SK-N-DZ (cell line): ENCODE results near the gene CTTN. TPM values are rescaled to one million over a fixed set of nuclear protein-coding genes. Genes with fewer than 3 reads are reported as not detected.
A peak's percentile ranks its signal among the peaks of the same experiment; 100 is the strongest.

ENCODE experiments used
- DNase-seq: peaks from one replicate; pipeline ENCODE4 v3.0.0-alpha.2; 2015; ENCODE audit warnings: low spot score
- polyA plus RNA-seq, 2 experiments: library from polyadenylated mRNA; depleted of rRNA; stranded (reverse); fragments of >200 nt; gene quantifications; 2 replicates each; pipeline ENCODE4 v1.2.3, GENCODE V29; 2014

CTTN gene
- 116 and 118 TPM in 2 replicates for polyA plus RNA-seq (2014; cell fraction: cytosol; rRNA removed)
- 496 and 557 TPM in 2 replicates for polyA plus RNA-seq (2014; cell fraction: nucleus; rRNA removed)

- peak; percentile 93 for DNase-seq
Measured at GRCh38 chr11:70397983-70398833, at the start of gene CTTN. Gene CTTN (plus strand): TSS chr11:70398529. CDS start chr11:70407298, 8,769 bp downstream.

- DNase-seq = no peak
Measured at GRCh38 chr11:70348608-70349007, 49.7 kb upstream of the CTTN start.

DNA sequence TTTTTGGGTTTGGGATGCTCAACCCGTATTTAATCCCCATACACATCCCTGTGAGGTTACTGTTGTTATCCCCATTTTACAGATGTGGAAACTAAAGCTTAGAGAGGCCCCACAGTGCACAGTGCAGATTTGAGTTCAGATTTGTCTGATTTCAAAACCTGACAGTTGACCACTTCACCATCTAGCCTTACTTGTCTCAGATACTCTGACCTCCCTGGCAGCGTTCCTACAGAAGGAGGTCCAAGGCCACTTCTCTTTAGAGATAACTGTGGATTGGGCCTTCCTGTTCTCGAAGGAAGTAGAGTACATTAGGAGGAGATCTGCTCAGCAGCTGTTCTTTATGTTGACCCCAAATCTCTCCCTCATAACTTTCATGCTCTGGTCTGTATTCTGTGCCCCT lies 46.7 kb upstream of the CTTN start:
- DNase-seq = no peak

GRCh38 chr11:70352100-70352499 lies 46.2 kb upstream of the CTTN start:
- no peak for DNase-seq

- no peak for DNase-seq
Measured at GRCh38 chr11:70352601-70353000, 45.7 kb upstream of the CTTN start.

DNA sequence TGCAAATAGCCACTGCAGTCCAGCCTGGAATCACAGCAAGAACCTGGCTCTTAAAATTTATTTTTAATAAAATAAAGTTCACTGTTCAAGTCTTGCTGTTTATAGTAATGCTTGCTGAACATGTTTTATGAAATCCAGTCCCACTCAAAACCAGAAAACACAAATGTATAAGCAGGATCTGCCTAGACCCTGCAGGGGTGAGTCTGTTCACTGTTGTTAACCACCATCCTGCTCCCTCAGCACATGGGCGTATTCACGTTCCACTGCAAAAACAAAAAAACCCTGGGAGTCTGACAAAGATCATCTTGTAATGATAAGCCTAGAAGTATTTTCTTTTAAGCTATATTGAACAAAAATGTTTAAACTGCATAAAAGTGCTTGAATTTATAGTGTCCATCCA lies 45.0 kb upstream of the CTTN start:
- no peak for DNase-seq

GRCh38 chr11:70353900-70354568 lies 44.3 kb upstream of the CTTN start:
- DNase-seq = no peak

DNA sequence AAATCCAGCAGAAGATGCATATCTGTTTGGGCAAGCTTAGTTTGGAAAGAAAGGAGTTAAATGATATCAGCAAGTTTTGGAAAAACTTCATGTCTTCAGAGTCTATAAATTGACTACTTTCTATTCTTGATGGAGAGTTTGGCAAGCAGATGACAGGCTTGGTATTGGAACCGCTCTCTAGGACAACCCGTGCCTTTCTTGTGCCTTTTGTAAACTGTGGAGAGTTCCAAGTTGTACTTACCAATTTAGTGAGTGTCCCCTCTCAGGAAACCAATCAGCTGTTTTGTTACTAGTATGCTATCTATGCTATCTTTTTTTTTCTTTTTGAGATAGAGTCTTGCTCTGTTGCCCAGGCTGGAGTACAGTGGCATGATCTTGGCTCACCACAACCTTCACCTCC lies 43.7 kb upstream of the CTTN start:
- DNase-seq = no peak

- no peak for DNase-seq
Measured at GRCh38 chr11:70358753-70359152, 39.6 kb upstream of the CTTN start.

DNA sequence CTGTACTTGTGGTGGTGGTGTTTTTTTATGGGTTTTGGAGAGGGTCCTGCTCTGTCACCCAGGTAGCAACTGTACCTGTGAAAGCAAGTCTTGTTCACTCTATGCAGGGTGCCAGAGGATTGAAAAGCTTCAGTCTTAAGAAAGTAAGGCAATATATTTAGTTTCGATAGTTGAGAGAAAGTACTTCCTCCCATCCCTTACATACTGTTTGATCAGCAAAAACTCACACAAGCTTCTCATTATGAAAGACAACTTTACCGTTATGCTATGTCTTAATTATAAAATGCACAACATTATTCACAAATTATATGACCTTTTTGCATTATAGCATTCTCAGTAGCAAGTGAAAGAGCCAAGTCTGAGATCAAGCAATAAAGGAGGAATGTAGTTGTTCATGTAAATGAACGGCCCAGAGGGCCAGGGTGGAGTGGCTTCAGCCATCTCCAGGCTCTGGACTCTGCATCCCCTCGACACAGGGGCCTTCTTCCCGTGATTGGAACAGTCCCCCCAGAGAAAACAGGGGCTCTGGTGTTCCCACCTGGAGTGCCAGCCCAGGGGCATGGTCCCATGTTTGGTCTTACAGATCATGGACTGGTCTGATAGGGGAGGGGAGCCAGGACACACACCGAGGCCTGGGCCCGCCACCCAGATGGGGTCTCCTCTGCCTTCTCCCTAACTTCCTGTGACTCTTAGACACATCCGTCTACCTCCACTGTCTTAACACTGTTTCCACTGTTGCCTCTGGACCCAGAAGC lies 38.7 kb upstream of the CTTN start:
- DNase-seq = no peak

- DNase-seq = no peak
Measured at GRCh38 chr11:70360211-70360610, 38.1 kb upstream of the CTTN start.

DNA sequence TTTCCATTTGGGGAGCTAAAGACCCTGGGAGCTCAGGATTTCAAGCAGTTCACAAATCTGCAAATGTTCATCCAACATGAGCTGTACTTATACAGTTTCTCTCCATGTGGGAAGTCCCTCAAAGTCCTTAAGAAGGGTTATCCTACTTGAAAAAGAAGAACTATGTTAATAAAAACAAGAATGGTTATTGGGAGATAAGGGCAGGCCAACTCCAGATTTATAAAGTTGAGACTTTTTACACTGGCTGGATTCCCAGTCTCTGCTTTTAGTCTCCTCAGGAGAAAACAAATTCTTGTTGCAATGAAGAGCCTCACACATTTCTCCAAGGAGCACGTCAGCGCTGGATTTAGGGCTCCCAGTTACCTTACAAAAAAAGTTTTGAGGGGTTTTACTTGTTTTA lies 34.2 kb upstream of the CTTN start:
- no peak for DNase-seq

DNA sequence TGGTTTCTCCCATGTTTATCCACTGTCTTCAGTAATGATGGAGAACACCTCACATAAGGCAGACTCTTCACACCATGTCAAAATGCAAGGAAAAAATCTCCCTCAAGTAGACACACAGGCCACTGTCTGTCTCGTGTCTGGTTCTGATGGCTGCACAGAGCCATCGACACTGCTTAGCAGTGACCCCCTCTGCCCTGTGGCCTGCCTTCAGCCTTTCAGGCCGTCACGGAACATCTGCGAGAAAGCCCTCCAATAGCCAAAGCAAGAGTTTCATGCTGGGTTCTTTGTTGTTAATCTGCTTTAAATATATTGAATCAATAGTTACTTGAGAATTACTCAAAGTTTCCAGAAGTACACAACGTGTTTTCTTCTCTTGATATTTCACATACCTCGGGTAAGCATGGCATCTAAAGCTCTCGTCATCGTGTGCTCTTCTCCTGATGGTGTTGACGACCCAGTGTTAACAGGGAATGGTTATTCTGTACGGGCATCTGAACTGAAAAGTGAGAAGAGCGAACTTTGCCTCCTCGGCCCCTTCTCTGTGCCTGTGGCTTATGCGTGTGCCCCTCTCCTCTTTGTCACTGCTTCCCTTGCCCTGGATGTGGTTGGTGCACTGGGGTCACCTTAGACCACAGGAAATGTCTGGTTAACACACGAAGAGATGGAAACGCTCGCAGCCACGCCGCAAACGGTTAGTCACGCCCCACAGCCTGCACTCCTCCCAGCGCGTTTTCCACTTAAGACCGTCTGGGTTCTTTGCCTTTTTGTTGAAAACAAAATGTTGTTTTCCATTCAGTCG lies 33.4 kb upstream of the CTTN start:
- no peak for DNase-seq

GRCh38 chr11:70365544-70365927 lies 32.8 kb upstream of the CTTN start:
- DNase-seq = no peak

GRCh38 chr11:70367071-70367470 lies 31.3 kb upstream of the CTTN start:
- DNase-seq = no peak

DNA sequence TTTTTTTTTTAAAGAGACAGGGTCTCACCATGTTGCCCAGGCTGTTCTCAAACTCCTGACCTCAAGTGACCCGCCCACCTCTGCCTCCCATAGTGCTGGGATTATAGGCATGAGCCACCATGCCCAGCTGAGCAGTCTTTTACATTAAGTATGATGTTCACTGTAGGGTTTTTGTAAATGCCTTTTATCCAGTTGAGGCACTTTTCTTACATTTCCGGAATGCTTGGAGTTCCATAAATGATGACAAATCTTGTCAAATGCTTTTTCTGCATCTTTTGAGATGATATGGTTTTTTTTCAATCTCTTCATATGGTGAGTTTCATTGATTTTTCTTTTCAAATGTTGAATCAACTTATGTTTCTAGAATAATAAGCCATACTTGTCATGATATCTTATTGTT lies 29.4 kb upstream of the CTTN start:
- no peak for DNase-seq

- DNase-seq = peak; percentile 7
Measured at GRCh38 chr11:70371241-70371640, 27.1 kb upstream of the CTTN start.

DNA sequence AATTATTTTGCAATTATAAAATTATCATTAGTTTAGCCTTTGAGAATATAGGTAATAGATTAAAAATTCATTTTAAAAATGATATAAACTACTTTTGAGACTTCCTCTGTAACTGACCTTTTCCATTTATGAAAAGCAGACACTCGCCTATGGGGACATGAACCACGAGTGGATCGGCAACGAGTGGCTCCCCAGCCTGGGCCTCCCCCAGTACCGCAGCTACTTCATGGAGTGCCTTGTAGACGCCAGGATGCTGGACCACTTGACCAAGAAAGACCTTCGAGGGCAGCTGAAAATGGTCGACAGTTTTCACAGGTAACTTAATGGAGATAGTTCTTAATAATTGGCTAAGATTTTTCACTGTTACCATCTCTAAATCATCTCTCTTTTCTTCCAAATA lies 26.3 kb upstream of the CTTN start:
- DNase-seq = no peak

DNA sequence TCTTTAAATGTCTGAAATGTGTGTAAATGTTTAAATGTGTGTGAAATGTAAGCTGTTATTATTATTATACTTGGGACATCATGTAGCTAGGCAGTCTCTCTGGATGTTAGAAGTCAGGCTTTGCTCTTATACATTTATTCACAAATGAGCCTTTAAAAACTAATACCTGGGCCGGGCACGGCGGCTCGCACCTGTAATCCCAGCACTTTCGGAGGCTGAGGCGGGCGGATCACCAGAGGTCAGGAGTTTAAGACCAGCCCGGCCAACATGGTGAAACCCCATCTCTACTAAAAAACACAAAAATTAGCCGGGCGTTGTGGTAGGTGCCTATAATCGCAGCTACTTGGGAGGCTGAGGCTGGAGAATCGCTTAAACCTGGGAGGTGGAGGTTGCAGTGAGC lies 21.7 kb upstream of the CTTN start:
- DNase-seq = no peak

GRCh38 chr11:70377645-70378044 lies 20.7 kb upstream of the CTTN start:
- DNase-seq = no peak

DNA sequence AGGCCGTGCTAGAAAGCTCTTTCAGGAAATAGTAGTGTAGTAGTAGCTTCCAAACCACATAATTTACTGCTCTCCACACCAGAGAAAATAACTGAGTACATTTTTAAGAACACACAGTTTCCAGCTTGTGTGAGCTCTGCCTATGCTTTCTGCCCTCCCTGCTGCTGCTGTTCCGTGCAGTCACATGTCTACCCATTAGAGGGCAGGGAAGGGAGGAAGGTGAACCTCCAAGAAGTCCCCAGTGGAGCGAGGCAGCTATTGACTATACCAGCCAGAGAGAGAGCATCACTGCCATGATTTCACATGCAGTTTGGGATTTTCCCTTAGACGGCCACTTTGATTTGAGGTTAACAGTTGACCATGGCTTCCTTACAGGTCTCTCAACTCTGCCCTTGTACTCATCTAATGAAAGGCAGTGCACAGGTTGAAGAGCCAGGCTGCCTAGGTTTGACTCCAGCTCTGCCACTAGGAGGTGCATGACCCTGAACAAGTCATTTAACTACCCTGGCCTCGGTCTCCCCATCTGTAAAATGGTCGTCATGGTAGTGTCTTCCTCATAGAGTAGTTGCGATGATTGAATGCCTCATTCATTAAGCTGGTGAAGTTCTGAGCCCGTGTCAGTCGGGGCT lies 19.7 kb upstream of the CTTN start:
- DNase-seq = no peak
